ENCODE measurements around the gene TNPO1.
"Not testable (repeated sequence)": the region's sequence is repeated elsewhere in the genome, so short reads cannot be mapped to it uniquely, and the experiment has no call there.

Gene TNPO1

GRCh38 chr5:72816284-72817075, at the start of gene TNPO1:
Gene TNPO1 (plus strand): TSS chr5:72816661. CDS start chr5:72816738, 77 bp downstream.
- DNase-seq = peak; percentile 80

GRCh38 chr5:72767289-72768010, 49.0 kb upstream of the TNPO1 start:
- no peak for DNase-seq

- no peak for DNase-seq
These were observed 46.2 kb upstream of the TNPO1 start for GRCh38 chr5:72770266-72770665.

- no peak for DNase-seq
These were observed 39.8 kb upstream of the TNPO1 start for GRCh38 chr5:72776684-72777083.

GRCh38 chr5:72779520-72779919, 36.9 kb upstream of the TNPO1 start:
- no peak for DNase-seq

- DNase-seq = no peak
These were observed 33.1 kb upstream of the TNPO1 start for GRCh38 chr5:72783354-72783753.

GRCh38 chr5:72784129-72784528, 32.3 kb upstream of the TNPO1 start:
- DNase-seq = no peak

- no peak for DNase-seq
These were observed 30.7 kb upstream of the TNPO1 start for GRCh38 chr5:72785801-72786200.

GRCh38 chr5:72786676-72787075, 29.8 kb upstream of the TNPO1 start:
- no peak for DNase-seq

GRCh38 chr5:72788866-72789505, 27.5 kb upstream of the TNPO1 start:
- no peak for DNase-seq

GRCh38 chr5:72790186-72790585, 26.3 kb upstream of the TNPO1 start:
- DNase-seq = no peak

- not testable (repeated sequence) for DNase-seq
These were observed 23.8 kb upstream of the TNPO1 start for GRCh38 chr5:72792662-72793061.

GRCh38 chr5:72796001-72796400, 20.5 kb upstream of the TNPO1 start:
- DNase-seq = no peak

- no peak for DNase-seq
These were observed 16.7 kb upstream of the TNPO1 start for GRCh38 chr5:72799721-72800120.

GRCh38 chr5:72808637-72809036, 7.8 kb upstream of the TNPO1 start:
- DNase-seq = not testable (repeated sequence)

GRCh38 chr5:72811849-72812248, 4.6 kb upstream of the TNPO1 start:
- DNase-seq = no peak

GRCh38 chr5:72812488-72812887, 4.0 kb upstream of the TNPO1 start:
- no peak for DNase-seq

GRCh38 chr5:72814104-72814503, 2.4 kb upstream of the TNPO1 start:
- DNase-seq = no peak

- no peak for DNase-seq
These were observed 1.6 kb upstream of the TNPO1 start for GRCh38 chr5:72814864-72815263.

- no peak for DNase-seq
These were observed 729 bp upstream of the TNPO1 start for GRCh38 chr5:72815580-72816283.

GRCh38 chr5:72817076-72817481, 618 bp downstream of the TNPO1 start:
- no peak for DNase-seq

- no peak for DNase-seq
These were observed 1.3 kb downstream of the TNPO1 start for GRCh38 chr5:72817671-72818266.

Data from activated gamma-delta T cell treated with Interleukin-2 at 50 U/mL for 16 hours (primary cell).